HG03175 (cell line): ENCODE measurements around the gene STIM1.
A peak's percentile ranks its signal among the peaks of the same experiment; 100 is the strongest.

Experiments
- ATAC-seq: cut with Tn5 transposase; IDR thresholded peaks from one replicate; pipeline ENCODE4 v1.9.1; 2021; ENCODE audit warnings: mild to moderate bottlenecking, moderate library complexity; ENCODE audit not compliant: unreplicated experiment

The STIM1 gene

DNA sequence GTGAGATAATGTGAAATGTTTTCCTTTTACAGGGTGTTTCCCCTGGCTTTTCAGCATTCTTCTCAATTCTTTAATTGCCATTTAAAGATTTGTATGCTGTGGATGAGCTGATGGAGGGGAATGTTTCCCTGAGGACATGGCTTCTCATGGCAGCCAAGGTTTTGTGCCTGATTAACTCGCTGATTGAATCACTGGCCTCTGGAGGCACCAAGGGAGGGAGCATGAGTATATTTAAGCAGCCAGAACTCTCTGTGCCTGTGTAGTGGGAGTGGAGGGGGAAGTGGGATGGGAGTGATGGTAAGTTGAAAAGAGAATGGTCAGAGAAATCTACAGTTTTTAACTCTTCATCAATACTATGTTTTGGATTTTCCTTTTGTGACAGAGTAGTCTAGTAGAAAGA is 88.7 kb downstream of the STIM1 start:
- ATAC-seq, result no peak

GRCh38 chr11:3946455-3947017 is 91.1 kb downstream of the STIM1 start:
- ATAC-seq, result no peak

GRCh38 chr11:3947061-3947460 is 91.6 kb downstream of the STIM1 start:
- ATAC-seq, result peak; percentile 77

GRCh38 chr11:3949125-3949524 is 93.7 kb downstream of the STIM1 start:
- peak; percentile 76 for ATAC-seq

DNA sequence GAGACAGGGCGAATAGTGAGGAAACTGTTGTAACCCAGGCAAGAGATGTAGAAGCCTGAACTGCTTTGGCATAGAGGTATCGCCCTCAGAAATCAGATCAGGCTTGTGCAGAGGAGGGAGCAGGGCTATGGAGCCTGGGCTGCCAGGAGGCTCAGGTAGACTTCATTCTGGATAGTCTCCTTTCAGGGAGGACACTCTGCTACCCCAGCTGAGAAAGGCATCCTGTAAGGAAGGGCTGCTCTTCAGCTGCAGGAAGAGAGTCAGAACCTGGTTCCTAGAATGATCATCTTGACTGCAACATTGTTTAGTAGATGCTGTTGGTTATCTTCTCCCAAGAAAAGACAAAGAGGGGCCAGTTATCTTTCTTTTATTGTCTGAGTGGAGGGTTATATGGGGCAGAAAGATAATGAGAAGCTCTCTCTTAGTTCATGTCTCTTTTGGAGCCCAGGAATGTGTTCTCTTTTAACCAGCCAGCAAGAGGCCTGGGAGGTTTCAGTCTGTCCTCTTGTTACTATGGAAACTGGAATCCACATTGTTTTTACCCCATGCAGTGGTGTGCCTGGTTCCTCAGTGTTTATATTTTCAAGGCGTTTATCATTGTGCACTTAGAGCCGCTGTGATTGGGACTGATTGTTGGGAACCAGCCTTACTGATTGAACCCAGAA is 95.7 kb downstream of the STIM1 start:
- ATAC-seq, result no peak

DNA sequence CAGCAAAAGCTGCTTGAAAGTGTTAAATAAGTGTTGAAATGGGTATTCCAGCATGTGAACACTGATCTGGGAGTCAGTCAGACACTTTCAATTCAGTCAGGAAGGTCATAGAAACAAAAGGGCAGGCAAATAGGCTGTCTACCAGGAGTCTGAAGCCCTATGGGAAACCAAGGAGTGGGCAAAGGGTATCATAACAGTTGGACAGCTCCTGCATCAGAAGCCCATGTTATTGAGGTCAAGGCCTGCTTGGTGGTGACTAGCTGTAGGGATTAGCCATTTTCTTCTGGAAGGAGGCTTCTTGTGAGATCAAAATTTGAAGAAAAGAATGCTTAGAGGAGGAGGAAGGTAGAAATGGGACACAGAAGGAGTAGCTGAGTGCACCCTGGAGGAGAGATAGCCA is 97.3 kb downstream of the STIM1 start:
- ATAC-seq, result no peak

DNA sequence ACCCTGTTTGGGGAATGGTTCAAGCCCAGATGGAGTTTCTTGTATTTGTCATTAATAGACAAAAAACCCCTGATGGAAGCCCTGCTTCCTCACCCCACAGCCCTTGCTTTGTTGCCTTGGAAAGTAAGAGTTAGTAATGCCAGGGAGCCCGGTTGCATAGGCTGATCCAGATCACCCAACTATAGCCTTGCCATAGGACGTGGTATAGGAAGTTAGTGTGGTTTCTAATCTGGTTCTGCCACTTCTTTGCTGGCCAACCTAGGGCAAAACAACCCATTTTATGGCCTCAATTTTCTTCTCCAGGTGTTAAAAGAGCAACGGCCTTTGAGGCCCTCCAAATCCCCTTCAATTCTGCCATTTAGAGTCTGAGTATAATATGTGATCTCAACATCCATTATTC is 97.9 kb downstream of the STIM1 start:
- ATAC-seq, result no peak

GRCh38 chr11:3954448-3955298 is 99.2 kb downstream of the STIM1 start:
- no peak for ATAC-seq

- ATAC-seq, result no peak
Observed at GRCh38 chr11:3955299-3955665, 99.8 kb downstream of the STIM1 start.

DNA sequence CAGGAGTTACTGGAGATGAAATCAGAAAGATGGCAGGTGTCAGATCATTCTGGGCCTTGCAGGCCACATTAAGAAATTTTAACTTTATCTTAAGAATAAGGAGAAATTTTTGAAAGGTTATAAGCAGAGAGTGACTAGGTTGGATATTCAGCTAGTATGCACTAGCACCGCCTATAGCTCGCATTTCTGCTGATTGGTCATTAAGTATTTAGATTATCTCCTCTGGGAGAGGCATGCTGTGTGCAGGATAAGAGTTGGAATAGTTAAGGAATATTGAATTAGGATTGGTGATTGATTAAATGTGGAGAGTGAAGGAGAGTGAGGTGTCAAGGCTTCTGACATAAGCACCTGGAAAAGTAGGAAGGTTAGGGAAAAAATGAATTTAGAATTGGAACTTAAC is 100.6 kb downstream of the STIM1 start:
- no peak for ATAC-seq

DNA sequence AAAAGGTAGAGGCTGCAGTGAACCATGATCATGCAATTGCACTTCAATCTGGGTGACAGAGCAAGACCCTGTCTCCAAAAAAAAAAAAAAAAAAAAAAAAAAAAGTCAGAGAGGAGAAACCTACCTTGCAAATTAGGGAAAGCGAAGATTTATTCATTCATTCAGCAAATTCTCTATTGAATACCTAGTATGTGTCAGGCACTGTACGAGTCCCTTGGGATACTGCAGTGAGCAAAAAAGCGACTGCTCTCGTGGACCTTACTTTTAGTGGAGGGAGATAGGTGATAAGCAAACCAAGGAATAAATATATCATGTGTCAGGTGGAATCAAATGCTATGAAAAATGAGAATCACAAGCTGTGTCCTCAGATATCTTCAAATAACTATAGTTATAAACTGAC is 101.3 kb downstream of the STIM1 start:
- ATAC-seq, result no peak

- ATAC-seq, result no peak
Observed at GRCh38 chr11:3957437-3957836, 102.0 kb downstream of the STIM1 start.

DNA sequence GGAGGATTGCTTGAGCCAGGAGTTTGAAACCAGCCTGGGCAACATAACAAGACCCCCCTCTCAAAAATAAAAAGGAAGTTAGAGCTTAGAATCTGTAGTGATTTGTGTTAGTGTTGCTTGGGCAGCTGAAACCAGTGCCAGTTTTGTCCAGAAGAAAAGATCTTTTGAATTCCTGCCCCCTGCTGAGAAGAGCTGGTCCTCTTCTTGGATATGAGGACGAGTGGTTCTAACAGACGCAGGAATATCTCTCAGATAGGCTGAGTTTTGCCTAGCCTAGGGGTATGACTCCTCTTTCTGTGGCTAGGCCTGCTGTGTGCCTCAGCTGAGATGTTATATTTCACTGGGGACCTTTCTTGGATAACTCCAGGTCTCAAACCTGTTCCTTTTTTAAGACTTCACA is 102.8 kb downstream of the STIM1 start:
- no peak for ATAC-seq

DNA sequence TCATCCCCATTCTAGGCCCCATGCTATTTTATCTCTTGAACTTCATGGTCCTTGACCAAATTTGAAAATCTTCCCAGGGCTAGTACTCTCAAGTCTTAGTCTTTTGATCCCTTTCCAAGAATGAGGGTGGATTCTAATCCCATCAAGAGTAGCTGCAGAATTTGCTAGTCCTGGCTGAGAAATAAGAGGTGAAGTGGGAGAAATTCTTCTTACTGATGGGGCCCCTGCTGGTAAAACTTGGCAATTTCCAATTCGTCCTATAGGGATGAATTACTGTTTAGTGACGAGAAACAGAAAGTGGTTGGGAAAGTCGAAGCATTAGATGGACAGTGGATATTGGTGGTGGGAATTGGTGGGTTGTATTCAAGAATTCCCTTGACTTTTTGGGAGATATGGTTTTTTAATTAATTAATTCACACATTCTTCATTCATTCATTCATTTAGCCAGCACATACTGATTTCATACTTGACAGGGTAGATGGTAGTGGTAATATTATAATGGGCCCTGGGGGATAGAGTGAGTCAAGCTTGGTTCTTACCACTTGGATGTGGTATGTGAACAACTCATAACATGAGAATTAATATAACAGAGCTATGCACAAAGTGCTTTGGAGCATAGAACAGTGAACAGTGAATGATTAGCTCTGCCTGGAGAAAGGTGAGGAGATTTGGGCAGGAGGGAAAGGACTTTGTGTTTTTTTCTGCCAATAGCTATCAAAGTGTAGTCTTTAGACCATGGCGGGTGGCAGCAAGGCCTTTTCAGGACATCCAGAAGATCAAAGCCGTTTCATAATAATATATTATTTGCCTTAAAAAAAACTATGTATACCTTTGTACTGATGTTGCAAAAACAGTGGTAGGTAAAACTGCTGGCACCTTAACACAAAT is 103.8 kb downstream of the STIM1 start:
- peak; percentile 74 for ATAC-seq

DNA sequence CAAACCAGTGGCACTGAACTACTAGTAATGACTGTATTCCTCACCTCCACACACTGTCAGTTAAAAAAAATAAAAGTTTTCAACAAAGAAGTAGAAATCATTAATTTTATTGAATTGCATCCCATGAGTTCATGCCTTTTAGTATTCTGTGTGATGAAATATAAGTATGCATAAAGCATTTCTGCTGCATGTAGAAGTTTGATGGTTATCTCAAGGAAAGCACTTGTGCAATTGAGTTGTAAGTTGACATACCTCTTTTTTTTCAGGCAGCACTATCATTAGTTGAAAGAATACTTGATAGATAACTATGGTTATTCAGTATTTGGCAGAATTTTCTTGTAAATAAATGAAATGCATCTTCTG is 104.4 kb downstream of the STIM1 start:
- no peak for ATAC-seq

DNA sequence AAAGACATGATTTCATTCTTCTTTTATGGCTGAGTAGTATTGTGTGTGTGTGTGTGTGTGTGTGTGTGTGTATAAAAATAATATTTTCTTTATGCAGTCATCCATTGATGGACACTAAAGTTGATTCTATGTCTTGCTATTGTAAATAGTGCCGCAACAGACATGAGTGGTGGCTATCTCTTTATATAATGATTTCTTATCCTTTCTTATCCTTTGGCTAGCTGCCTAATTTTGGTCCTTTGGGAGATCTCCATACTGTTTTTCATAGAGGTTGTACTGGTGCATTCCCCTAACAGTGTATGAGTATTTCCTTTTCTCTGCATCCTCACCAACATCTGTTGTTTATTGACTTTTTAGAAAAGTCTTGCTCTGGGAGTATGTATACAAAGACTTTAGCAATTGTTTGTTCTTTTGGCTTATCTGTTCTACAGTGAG is 107.0 kb downstream of the STIM1 start:
- no peak for ATAC-seq

GRCh38 chr11:3964056-3964455 is 108.6 kb downstream of the STIM1 start:
- ATAC-seq, result no peak

GRCh38 chr11:3964935-3965604 is 109.6 kb downstream of the STIM1 start:
- no peak for ATAC-seq

DNA sequence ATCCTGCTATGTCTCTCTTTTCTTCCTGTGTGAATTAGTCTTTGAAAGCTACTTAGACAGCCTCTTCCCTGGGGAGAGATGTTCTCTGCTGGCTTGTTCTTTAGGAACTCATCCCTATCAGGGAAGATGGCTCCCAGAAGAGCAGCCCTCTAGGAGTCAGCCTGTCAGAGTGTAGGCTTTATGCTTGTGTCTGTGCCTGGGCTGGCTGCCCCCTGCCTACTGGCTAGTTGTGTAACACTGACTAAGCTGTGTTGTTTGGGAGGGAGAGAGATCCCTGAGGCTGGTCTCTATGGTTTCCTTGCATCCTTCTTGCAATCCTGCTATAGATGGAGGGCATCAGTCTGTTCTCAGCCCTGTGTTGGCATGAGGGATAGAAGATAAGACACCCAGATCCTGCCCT is 112.2 kb downstream of the STIM1 start:
- no peak for ATAC-seq

GRCh38 chr11:3969200-3969599 is 113.7 kb downstream of the STIM1 start:
- no peak for ATAC-seq

DNA sequence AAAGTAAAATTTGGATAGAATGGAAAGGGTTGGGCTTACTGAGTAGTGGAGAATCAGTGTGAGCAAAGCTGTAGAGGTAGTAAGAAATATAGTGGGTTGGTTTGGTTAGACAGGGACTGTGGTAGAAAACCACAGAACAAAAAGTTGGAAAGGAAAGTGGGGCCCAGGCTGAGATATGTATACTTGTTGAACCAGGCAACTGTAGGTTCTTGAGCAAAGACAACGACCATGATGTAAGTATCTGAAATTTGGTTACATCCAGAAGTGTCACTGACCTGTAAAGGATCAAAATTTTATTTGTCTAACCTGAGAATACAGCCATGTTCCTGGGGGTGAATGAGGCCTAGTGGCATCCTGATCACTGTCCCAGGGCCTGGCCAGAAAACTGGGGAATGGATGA is 114.1 kb downstream of the STIM1 start:
- no peak for ATAC-seq
